Measurements from ENCODE around the gene ZC3H12C.

ZC3H12C gene

GRCh38 chr11:110056956-110057355, 36.2 kb upstream of the ZC3H12C start:
- no peak overlapping the region for H3K4me2 ChIP-seq (ENCODE audit: low read length)
- H3K36me3 ChIP-seq (ENCODE audit: insufficient read depth, low read length): no peaks in the 10 kb centered on the region
- H3F3A ChIP-seq (ENCODE audit: insufficient read depth, low read length): no peaks in the 10 kb centered on the region
- H3K27me3 ChIP-seq (ENCODE audit: insufficient read depth, low read length): no peaks in the 10 kb centered on the region; the same call in 1 of the 2 replicates
- H3K79me2 ChIP-seq (ENCODE audit: insufficient read depth, low read length): no peaks in the 10 kb centered on the region
- no peak for TF ChIP-seq CTCF (IDR thresholded peaks at IDR 0.05; ENCODE audit: low read length)
- TF ChIP-seq EZH2 (IDR thresholded peaks at IDR 0.05; ENCODE audit: borderline replicate concordance, low read length): no peak
- H2AFZ ChIP-seq (ENCODE audit: low read length): no peak overlapping the region
- H3K9me3 ChIP-seq (ENCODE audit: low read length): peaks cover 9% of the 10 kb centered on the region
- no peaks in the 10 kb centered on the region for H4K20me1 ChIP-seq (ENCODE audit: insufficient read depth, low read length)
- 0 out of 2 replicates have a peak, but pooled peaks cover 4% of the 10 kb centered on the region for H3K9me2 ChIP-seq (ENCODE audit: low read depth, low read length)
- H3K27ac ChIP-seq (ENCODE audit: low read depth, low read length, poor library complexity, severe bottlenecking): no peak overlapping the region
- H3K9ac ChIP-seq (ENCODE audit: low read length): no peak overlapping the region
- H3K4me3 ChIP-seq (ENCODE audit: low read depth, low read length, poor library complexity, severe bottlenecking): no peak overlapping the region
- H3K4me1 ChIP-seq (ENCODE audit: insufficient read depth, low read length, severe bottlenecking): no peaks in the 10 kb centered on the region

- Histone ChIP-seq H3K27me3 (ENCODE audit: insufficient read depth, low read length) (no peaks in the 10 kb centered on the region), H3K4me2 (ENCODE audit: low read length) (no peak overlapping the region), H3K4me1 (ENCODE audit: insufficient read depth, low read length, severe bottlenecking) (no peaks in the 10 kb centered on the region), H3K79me2 (ENCODE audit: insufficient read depth, low read length) (no peaks in the 10 kb centered on the region), H3F3A (ENCODE audit: insufficient read depth, low read length) (no peaks in the 10 kb centered on the region), H3K36me3 (ENCODE audit: insufficient read depth, low read length) (no peaks in the 10 kb centered on the region), H2AFZ (ENCODE audit: low read length) (no peak overlapping the region), H4K20me1 (ENCODE audit: insufficient read depth, low read length) (no peaks in the 10 kb centered on the region), H3K27ac (ENCODE audit: low read depth, low read length, poor library complexity, severe bottlenecking) (no peak overlapping the region), H3K4me3 (ENCODE audit: low read depth, low read length, poor library complexity, severe bottlenecking) (no peak overlapping the region), H3K9ac (ENCODE audit: low read length) (no peak overlapping the region), H3K9me3 (ENCODE audit: low read length) (no peaks in the 10 kb centered on the region), H3K9me2 (ENCODE audit: low read depth, low read length) (0 out of 2 replicates have a peak, but pooled peaks cover 3% of the 10 kb centered on the region)
- TF ChIP-seq CTCF (IDR thresholded peaks at IDR 0.05; ENCODE audit: low read length): no peak
- no peak for TF ChIP-seq EZH2 (IDR thresholded peaks at IDR 0.05; ENCODE audit: borderline replicate concordance, low read length)
Measured at GRCh38 chr11:110059706-110060463, 33.3 kb upstream of the ZC3H12C start.

GRCh38 chr11:110061296-110061695, 31.9 kb upstream of the ZC3H12C start:
- Histone ChIP-seq H2AFZ (ENCODE audit: low read length) (no peak overlapping the region), H3K9me2 (ENCODE audit: low read depth, low read length) (no peaks in the 10 kb centered on the region), H3K4me3 (ENCODE audit: low read depth, low read length, poor library complexity, severe bottlenecking) (no peak overlapping the region), H3K27me3 (ENCODE audit: insufficient read depth, low read length) (0 out of 2 replicates have a peak, but pooled peaks cover 4% of the 10 kb centered on the region), H3F3A (ENCODE audit: insufficient read depth, low read length) (no peaks in the 10 kb centered on the region), H4K20me1 (ENCODE audit: insufficient read depth, low read length) (no peaks in the 10 kb centered on the region), H3K9ac (ENCODE audit: low read length) (no peak overlapping the region), H3K27ac (ENCODE audit: low read depth, low read length, poor library complexity, severe bottlenecking) (no peak overlapping the region), H3K79me2 (ENCODE audit: insufficient read depth, low read length) (no peaks in the 10 kb centered on the region), H3K36me3 (ENCODE audit: insufficient read depth, low read length) (no peaks in the 10 kb centered on the region), H3K9me3 (ENCODE audit: low read length) (no peaks in the 10 kb centered on the region), H3K4me1 (ENCODE audit: insufficient read depth, low read length, severe bottlenecking) (no peaks in the 10 kb centered on the region), H3K4me2 (ENCODE audit: low read length) (no peak overlapping the region)
- TF ChIP-seq EZH2 (IDR thresholded peaks at IDR 0.05; ENCODE audit: borderline replicate concordance, low read length) (no peak), CTCF (IDR thresholded peaks at IDR 0.05; ENCODE audit: low read length) (no peak)

Data from OCI-LY1 (cell line).